PC-3 (cell line): ENCODE measurements around the gene GATA2.

Source experiments
- EZH2 ChIP-seq: fragments of 300-600 bp; sonication (generic); IDR thresholded peaks from one replicate; pipeline ENCODE4 v1.6.1; 2017; ENCODE audit warnings: antibody characterized with exemption, mild to moderate bottlenecking, low read length; ENCODE audit not compliant: unreplicated experiment
- EZH2phosphoT487 ChIP-seq: fragments of 300-600 bp; sonication (generic); IDR thresholded peaks from 2 replicates; pipeline ENCODE4 v1.6.1; 2018; ENCODE audit warnings: mild to moderate bottlenecking, antibody characterized with exemption, low read length, borderline replicate concordance
- TF ChIP-seq, protein P1 (sequence below): fragments of 300-600 bp; sonication (generic); conservative IDR thresholded peaks from 2 replicates; pipeline ENCODE4 v1.5.1; 2017; ENCODE audit warnings: antibody characterized with exemption, low read depth, mild to moderate bottlenecking, low read length

DNA sequence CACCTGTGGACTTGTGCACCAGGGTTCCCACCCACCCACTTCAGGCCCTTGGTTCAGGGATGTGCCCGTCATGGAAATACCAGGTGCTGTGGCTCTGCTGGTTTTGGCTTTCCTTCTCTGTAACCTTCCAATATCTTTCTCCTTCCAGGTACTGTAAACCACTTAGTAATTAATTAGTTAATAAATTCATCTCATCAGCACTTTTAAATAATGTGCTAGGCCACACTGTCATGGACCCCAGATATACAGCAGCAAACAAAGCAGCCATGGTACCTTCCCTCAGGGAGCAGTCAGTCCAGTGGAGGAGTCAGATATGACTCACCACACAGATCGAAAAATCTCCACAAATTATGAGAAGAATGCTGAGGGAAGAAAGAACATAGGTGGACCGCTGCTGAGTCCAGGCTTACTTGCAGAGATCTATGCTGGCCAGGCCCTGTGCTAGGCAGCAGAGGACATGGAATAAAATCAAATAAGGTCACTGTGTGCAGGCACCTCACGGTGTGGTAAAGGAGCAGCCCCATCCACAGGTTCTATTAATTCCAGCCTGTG lies 6.8 kb upstream of the GATA2 start:
- TF ChIP-seq, protein P1, sequence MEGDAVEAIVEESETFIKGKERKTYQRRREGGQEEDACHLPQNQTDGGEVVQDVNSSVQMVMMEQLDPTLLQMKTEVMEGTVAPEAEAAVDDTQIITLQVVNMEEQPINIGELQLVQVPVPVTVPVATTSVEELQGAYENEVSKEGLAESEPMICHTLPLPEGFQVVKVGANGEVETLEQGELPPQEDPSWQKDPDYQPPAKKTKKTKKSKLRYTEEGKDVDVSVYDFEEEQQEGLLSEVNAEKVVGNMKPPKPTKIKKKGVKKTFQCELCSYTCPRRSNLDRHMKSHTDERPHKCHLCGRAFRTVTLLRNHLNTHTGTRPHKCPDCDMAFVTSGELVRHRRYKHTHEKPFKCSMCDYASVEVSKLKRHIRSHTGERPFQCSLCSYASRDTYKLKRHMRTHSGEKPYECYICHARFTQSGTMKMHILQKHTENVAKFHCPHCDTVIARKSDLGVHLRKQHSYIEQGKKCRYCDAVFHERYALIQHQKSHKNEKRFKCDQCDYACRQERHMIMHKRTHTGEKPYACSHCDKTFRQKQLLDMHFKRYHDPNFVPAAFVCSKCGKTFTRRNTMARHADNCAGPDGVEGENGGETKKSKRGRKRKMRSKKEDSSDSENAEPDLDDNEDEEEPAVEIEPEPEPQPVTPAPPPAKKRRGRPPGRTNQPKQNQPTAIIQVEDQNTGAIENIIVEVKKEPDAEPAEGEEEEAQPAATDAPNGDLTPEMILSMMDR, result no peak
- no peak for TF ChIP-seq EZH2phosphoT487
- no peak for TF ChIP-seq EZH2
